Fibroblast of pulmonary artery (primary cell): ENCODE results near the gene ROPN1B.
"Not testable (repeated sequence)": the region's sequence is repeated elsewhere in the genome, so short reads cannot be mapped to it uniquely, and the experiment has no call there.

ENCODE experiments used
- DNase-seq: peaks from one replicate; pipeline ENCODE4 v3.0.0-alpha.2; 2010; ENCODE audit warnings: low read depth
- H3K4me3 ChIP-seq: replicated peaks from 2 replicates; pipeline ENCODE4 v1.5.1; 2011; ENCODE audit warnings: low read depth, mild to moderate bottlenecking, control low read depth, low read length, moderate library complexity
- CTCF ChIP-seq: IDR thresholded peaks from 2 replicates; pipeline ENCODE4 v1.5.1; 2011; ENCODE audit warnings: mild to moderate bottlenecking, control low read depth, low read length, inconsistent platforms; ENCODE audit errors: missing control alignments

The ROPN1B gene

GRCh38 chr3:125936210-125936815 is 32.7 kb upstream of the ROPN1B start:
- TF ChIP-seq CTCF, result peak; percentile 31
- not testable (repeated sequence) for H3K4me3 ChIP-seq

GRCh38 chr3:125936891-125937290 is 32.1 kb upstream of the ROPN1B start:
- DNase-seq, H3K4me3 ChIP-seq: not testable (repeated sequence)

More at GRCh38 chr3:125936210-125936815, 32.7 kb upstream of the ROPN1B start:
- peak; percentile 31 for DNase-seq

- DNase-seq, H3K4me3 ChIP-seq: not testable (repeated sequence)
Measured at GRCh38 chr3:125947806-125948205, 21.2 kb upstream of the ROPN1B start.

GRCh38 chr3:125948901-125949300 is 20.1 kb upstream of the ROPN1B start:
- not testable (repeated sequence) for H3K4me3 ChIP-seq, DNase-seq

GRCh38 chr3:125951176-125951575 is 17.8 kb upstream of the ROPN1B start:
- not testable (repeated sequence) for H3K4me3 ChIP-seq, DNase-seq

GRCh38 chr3:125957020-125957419 is 12.0 kb upstream of the ROPN1B start:
- H3K4me3 ChIP-seq, DNase-seq: not testable (repeated sequence)

- TF ChIP-seq CTCF, result no peak
- no peak for DNase-seq
- H3K4me3 ChIP-seq, result no peak overlapping the region
Measured at GRCh38 chr3:125957674-125958510, 11.1 kb upstream of the ROPN1B start.

- no peak for DNase-seq
- TF ChIP-seq CTCF, result no peak
- no peak overlapping the region for H3K4me3 ChIP-seq
Measured at GRCh38 chr3:125958511-125959316, 10.3 kb upstream of the ROPN1B start.

GRCh38 chr3:125959317-125960065 is 9.5 kb upstream of the ROPN1B start:
- DNase-seq, result no peak
- no peak for TF ChIP-seq CTCF
- no peak overlapping the region for H3K4me3 ChIP-seq
